Measurements from ENCODE around the gene ACAA2. TPM values are rescaled to one million over a fixed set of nuclear protein-coding genes. Genes with fewer than 3 reads are reported as not detected.

The ACAA2 gene
- total RNA-seq, 2 experiments from 2014 or later = 5.7 to 6.2 TPM

DNA sequence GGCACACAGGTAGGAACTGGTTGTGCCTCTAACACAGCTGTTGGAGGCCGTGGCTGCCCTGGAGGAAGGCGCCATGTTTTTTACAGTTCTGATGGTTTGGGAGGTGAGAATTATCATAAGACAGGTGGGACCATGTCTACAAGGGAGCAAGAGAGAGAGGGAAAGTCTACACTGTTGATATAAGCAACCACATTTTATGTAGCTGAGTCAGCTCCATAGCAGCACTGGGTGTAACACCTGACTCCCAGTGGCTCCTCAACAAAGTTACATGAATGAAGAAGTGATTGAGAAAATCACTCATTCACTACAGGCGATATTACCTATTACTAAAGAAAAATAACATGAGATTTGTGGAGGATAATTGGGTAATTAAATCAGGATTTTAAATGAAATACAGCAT is 41.3 kb upstream of the ACAA2 start:
- Histone ChIP-seq H3K27me3 (ENCODE audit: control insufficient read depth in 1 of 2, insufficient read depth in 2 of 2, low read length in 2 of 2) (no peaks in the 10 kb centered on the region), H3K9me3 (ENCODE audit: control insufficient read depth in 1 of 2, insufficient read depth in 1 of 2, low read length in 2 of 2) (no peaks in the 10 kb centered on the region), H3K27ac (ENCODE audit: low read depth in 1 of 2, low read length in 2 of 2) (no peak overlapping the region), H3K36me3 (ENCODE audit: insufficient read depth, low read length) (no peaks in the 10 kb centered on the region), H3K4me3 (ENCODE audit: low read length) (no peak overlapping the region), H3K4me1 (ENCODE audit: insufficient read depth, low read length) (peaks cover 9% of the 10 kb centered on the region)
- H3K27ac Mint-ChIP-seq = no peak overlapping the region
- H3K9me3 Mint-ChIP-seq = no peaks in the 10 kb centered on the region
- intact Hi-C loops (cut with DNase I, micrococcal nuclease) = loop anchor here in 1 of 2 experiments (5.0 to 10.0 kb wide), 2 partner anchors 503 to 590 kb away; no protein-coding TSS in a partner anchor
- ChIA-PET POLR2A (interaction anchor here (1.0 kb wide), 1 partner anchor 35 kb away, joined by 3 read pairs; no protein-coding TSS in a partner anchor), CTCF (no interaction called here)
- DNase-seq (no peak), ATAC-seq (ENCODE audit: poor library complexity) (no peak)
- H3K36me3 Mint-ChIP-seq (ENCODE audit: low read depth) = no peaks in the 10 kb centered on the region
- TF ChIP-seq, protein P1, sequence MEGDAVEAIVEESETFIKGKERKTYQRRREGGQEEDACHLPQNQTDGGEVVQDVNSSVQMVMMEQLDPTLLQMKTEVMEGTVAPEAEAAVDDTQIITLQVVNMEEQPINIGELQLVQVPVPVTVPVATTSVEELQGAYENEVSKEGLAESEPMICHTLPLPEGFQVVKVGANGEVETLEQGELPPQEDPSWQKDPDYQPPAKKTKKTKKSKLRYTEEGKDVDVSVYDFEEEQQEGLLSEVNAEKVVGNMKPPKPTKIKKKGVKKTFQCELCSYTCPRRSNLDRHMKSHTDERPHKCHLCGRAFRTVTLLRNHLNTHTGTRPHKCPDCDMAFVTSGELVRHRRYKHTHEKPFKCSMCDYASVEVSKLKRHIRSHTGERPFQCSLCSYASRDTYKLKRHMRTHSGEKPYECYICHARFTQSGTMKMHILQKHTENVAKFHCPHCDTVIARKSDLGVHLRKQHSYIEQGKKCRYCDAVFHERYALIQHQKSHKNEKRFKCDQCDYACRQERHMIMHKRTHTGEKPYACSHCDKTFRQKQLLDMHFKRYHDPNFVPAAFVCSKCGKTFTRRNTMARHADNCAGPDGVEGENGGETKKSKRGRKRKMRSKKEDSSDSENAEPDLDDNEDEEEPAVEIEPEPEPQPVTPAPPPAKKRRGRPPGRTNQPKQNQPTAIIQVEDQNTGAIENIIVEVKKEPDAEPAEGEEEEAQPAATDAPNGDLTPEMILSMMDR (IDR thresholded peaks at IDR 0.05) = no peak
- H3K27me3 Mint-ChIP-seq = no peaks in the 10 kb centered on the region
- H3K4me1 Mint-ChIP-seq (ENCODE audit: low read depth) = no peaks in the 10 kb centered on the region
- no peak overlapping the region for H3K4me3 Mint-ChIP-seq

GRCh38 chr18:49853436-49853835 is 40.1 kb upstream of the ACAA2 start:
- no peaks in the 10 kb centered on the region for H3K27me3 ChIP-seq (ENCODE audit: control insufficient read depth in 1 of 2, insufficient read depth in 2 of 2, low read length in 2 of 2)
- Mint-ChIP-seq H3K27me3 (peaks cover 10% of the 10 kb centered on the region), H3K4me1 (ENCODE audit: low read depth) (no peaks in the 10 kb centered on the region), H3K36me3 (ENCODE audit: low read depth) (no peaks in the 10 kb centered on the region), H3K27ac (no peak overlapping the region), H3K4me3 (no peak overlapping the region), H3K9me3 (no peaks in the 10 kb centered on the region)
- POLR2A ChIA-PET = no interaction called here
- CTCF ChIA-PET = no interaction called here
- no peak for ATAC-seq (ENCODE audit: poor library complexity)
- TF ChIP-seq, protein P1 (IDR thresholded peaks at IDR 0.05) = no peak
- intact Hi-C loops (cut with DNase I, micrococcal nuclease) = loop anchor here in 1 of 2 experiments (10.0 kb wide), 1 partner anchor 589 kb away; no protein-coding TSS in a partner anchor
- no peaks in the 10 kb centered on the region for H3K36me3 ChIP-seq (ENCODE audit: insufficient read depth, low read length)
- no peak for DNase-seq
- H3K9me3 ChIP-seq (ENCODE audit: control insufficient read depth in 1 of 2, insufficient read depth in 1 of 2, low read length in 2 of 2) = no peaks in the 10 kb centered on the region
- no peak overlapping the region for H3K27ac ChIP-seq (ENCODE audit: low read depth in 1 of 2, low read length in 2 of 2)
- H3K4me3 ChIP-seq (ENCODE audit: low read length) = no peak overlapping the region
- H3K4me1 ChIP-seq (ENCODE audit: insufficient read depth, low read length) = peaks cover 4% of the 10 kb centered on the region

DNA sequence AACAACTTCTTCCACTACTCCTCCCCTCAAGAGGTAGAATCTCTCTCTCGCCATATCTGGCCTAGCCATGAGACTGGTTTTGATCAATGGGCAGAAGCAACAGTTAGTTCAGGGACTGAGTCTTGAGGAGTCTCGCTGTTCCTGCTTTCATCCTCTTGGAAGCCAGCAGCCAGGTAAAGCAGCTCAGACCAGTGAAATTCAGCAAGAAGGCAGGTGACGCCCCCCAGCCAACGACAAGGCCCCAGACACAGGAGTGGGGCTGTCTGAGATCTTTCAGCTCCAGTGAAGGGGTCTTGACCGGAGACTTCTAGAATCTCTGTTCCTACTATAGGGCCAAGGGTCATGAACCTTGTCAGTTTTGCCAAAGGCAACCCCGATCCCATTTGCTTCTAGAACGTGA is 39.7 kb upstream of the ACAA2 start:
- ChIA-PET CTCF (no interaction called here), POLR2A (no interaction called here)
- no peaks in the 10 kb centered on the region for H3K4me1 Mint-ChIP-seq (ENCODE audit: low read depth)
- TF ChIP-seq, protein P1 (IDR thresholded peaks at IDR 0.05) = no peak
- Histone ChIP-seq H3K9me3 (ENCODE audit: control insufficient read depth in 1 of 2, insufficient read depth in 1 of 2, low read length in 2 of 2) (no peaks in the 10 kb centered on the region), H3K36me3 (ENCODE audit: insufficient read depth, low read length) (no peaks in the 10 kb centered on the region), H3K27me3 (ENCODE audit: control insufficient read depth in 1 of 2, insufficient read depth in 2 of 2, low read length in 2 of 2) (no peaks in the 10 kb centered on the region), H3K4me1 (ENCODE audit: insufficient read depth, low read length) (no peaks in the 10 kb centered on the region), H3K27ac (ENCODE audit: low read depth in 1 of 2, low read length in 2 of 2) (no peak overlapping the region), H3K4me3 (ENCODE audit: low read length) (no peak overlapping the region)
- DNase-seq (no peak), ATAC-seq (ENCODE audit: poor library complexity) (no peak)
- no peaks in the 10 kb centered on the region for H3K9me3 Mint-ChIP-seq
- H3K36me3 Mint-ChIP-seq (ENCODE audit: low read depth) = no peaks in the 10 kb centered on the region
- intact Hi-C loops (cut with DNase I, micrococcal nuclease) = loop anchor here in 1 of 2 experiments (10.0 kb wide), 1 partner anchor 588 kb away; no protein-coding TSS in a partner anchor
- H3K27me3 Mint-ChIP-seq = peaks cover 14% of the 10 kb centered on the region
- no peak overlapping the region for H3K4me3 Mint-ChIP-seq
- H3K27ac Mint-ChIP-seq = no peak overlapping the region
